B cell (primary cell): ENCODE measurements around the gene GLTP. TPM values are rescaled to one million over a fixed set of nuclear protein-coding genes. Genes with fewer than 3 reads are reported as not detected.
"Not testable (repeated sequence)": the region's sequence is repeated elsewhere in the genome, so short reads cannot be mapped to it uniquely, and the experiment has no call there.

ENCODE experiments used
- ATAC-seq: fragments of 200-7000 bp; cut with Tn5 transposase; one replicate; pipeline ENCODE4 v1.10.0; 2021; ENCODE audit warnings: low read depth, mild to moderate bottlenecking, moderate number of reproducible peaks, moderate library complexity
- CTCF ChIA-PET: fragments of 350-600 bp; sonication (Branson Sonifier 250); formaldehyde crosslinking; loops from one replicate; lab custom pipeline; 2021; ENCODE audit warnings: antibody characterized with exemption, inconsistent platforms; lab: Charles Lee
- POLR2A ChIA-PET: fragments of 350-600 bp; sonication (Branson Sonifier 250); formaldehyde crosslinking; loops from one replicate; lab custom pipeline; 2021; ENCODE audit warnings: antibody characterized with exemption; lab: Charles Lee
- DNase-seq: peaks from one replicate; pipeline ENCODE4 v3.0.0; 2013
- H2AFZ ChIP-seq: 2 replicates; pipeline ENCODE4 v1.6.1; 2012; ENCODE audit warnings: mild to moderate bottlenecking, low read depth, low read length; ENCODE audit not compliant: insufficient read depth, poor library complexity, severe bottlenecking
- H3K27ac ChIP-seq, 2 donors: 1 replicate in 1 of 2; 2 replicates in 1 of 2; pipeline ENCODE4 v1.5.1; 2012 to 2013; ENCODE audit warnings: low read length in 2 of 2, mild to moderate bottlenecking in 2 of 2, moderate library complexity in 1 of 2
- H3K27me3 ChIP-seq, 4 experiments: fragments of 200-600 bp in 1 of 4; sonication (generic) in 1 of 4; replicated peaks in 1 of 4; 1 replicate in 2 of 4; 2 replicates in 2 of 4; pipeline versions ENCODE4 v1.6.1 to v1.7.0; 2013 to 2016; ENCODE audit warnings: low read length in 3 of 4, mild to moderate bottlenecking in 2 of 4, mixed read lengths in 1 of 4, moderate library complexity in 1 of 4; ENCODE audit not compliant: insufficient read depth in 4 of 4, control insufficient read depth in 3 of 4; ENCODE audit errors: control extremely low read depth in 1 of 4
- H3K36me3 ChIP-seq, 2 experiments: replicated peaks in 1 of 2; 1 replicate in 1 of 2; 2 replicates in 1 of 2; pipeline versions ENCODE4 v1.6.1 to v1.7.1; 2013; ENCODE audit warnings: low read length in 1 of 2; ENCODE audit not compliant: insufficient read depth in 2 of 2, control insufficient read depth in 1 of 2; ENCODE audit errors: control extremely low read depth in 1 of 2, extremely low read depth in 1 of 2
- H3K4me1 ChIP-seq, 2 donors: fragments of 200-600 bp in 1 of 2; sonication (generic) in 1 of 2; 1 replicate in 1 of 2; 2 replicates in 1 of 2; pipeline versions ENCODE4 v1.5.1 to v1.6.1; 2013 to 2017; ENCODE audit warnings: low read length in 2 of 2; ENCODE audit not compliant: control insufficient read depth in 2 of 2, insufficient read depth in 2 of 2
- H3K4me2 ChIP-seq: replicated peaks from 2 replicates; pipeline ENCODE3; 2012; ENCODE audit warnings: mild to moderate bottlenecking, low read depth, low read length; ENCODE audit not compliant: poor library complexity, severe bottlenecking
- H3K4me3 ChIP-seq, 5 experiments: fragments of 200-600 bp in 1 of 5; sonication (generic) in 1 of 5; 1 replicate in 3 of 5; 2 replicates in 2 of 5; pipeline versions ENCODE4 v1.5.1 to v1.7.0; 2011 to 2016; ENCODE audit warnings: low read length in 4 of 5, mild to moderate bottlenecking in 4 of 5, low read depth in 2 of 5, control low read depth in 1 of 5, moderate library complexity in 1 of 5; ENCODE audit not compliant: insufficient read depth in 1 of 5; ENCODE audit errors: control extremely low read depth in 1 of 5, extremely low read depth in 1 of 5
- H3K79me2 ChIP-seq: fragments of 200-600 bp; sonication (generic); one replicate; pipeline ENCODE4 v1.6.0; 2016; ENCODE audit warnings: low read length; ENCODE audit not compliant: control insufficient read depth, insufficient read depth
- H3K9ac ChIP-seq: fragments of 200-600 bp; sonication (generic); 2 replicates; pipeline ENCODE4 v1.6.1; 2017; ENCODE audit warnings: mild to moderate bottlenecking, low read length, moderate library complexity
- H3K9me3 ChIP-seq, 3 donors: one replicate each; pipeline versions ENCODE4 v1.6.1 to v1.7.1; 2013; ENCODE audit warnings: low read length in 2 of 3; ENCODE audit not compliant: control insufficient read depth in 2 of 3, insufficient read depth in 1 of 3; ENCODE audit errors: control extremely low read depth in 1 of 3
- H4K20me1 ChIP-seq: 2 replicates; pipeline ENCODE4 v1.6.0; 2012; ENCODE audit warnings: mild to moderate bottlenecking, low read length; ENCODE audit not compliant: insufficient read depth, control insufficient read depth, poor library complexity, severe bottlenecking
- H3K27ac Mint-ChIP-seq: one replicate; pipeline ENCODE4 v1.8.0; 2021; ENCODE audit warnings: mixed read lengths
- H3K27me3 Mint-ChIP-seq: one replicate; pipeline ENCODE4 v1.8.0; 2021; ENCODE audit warnings: mixed read lengths
- H3K4me1 Mint-ChIP-seq: one replicate; pipeline ENCODE4 v1.8.0; 2021; ENCODE audit warnings: mixed read lengths
- H3K4me3 Mint-ChIP-seq: one replicate; pipeline ENCODE4 v1.8.0; 2021; ENCODE audit warnings: mixed read lengths
- H3K9me3 Mint-ChIP-seq: one replicate; pipeline ENCODE4 v1.8.0; 2022; ENCODE audit warnings: mixed read lengths; ENCODE audit not compliant: insufficient read depth
- EZH2 ChIP-seq: IDR thresholded peaks from 2 replicates; pipeline ENCODE4 v1.6.1; 2012; ENCODE audit warnings: borderline replicate concordance, low read depth, mild to moderate bottlenecking, moderate library complexity, low read length; ENCODE audit not compliant: insufficient read depth, poor library complexity, severe bottlenecking
- WGBS: methylation state at CpG from one replicate; pipeline ENCODE4 v1.1.5; 2013; ENCODE audit warnings: missing lambda C conversion rate; ENCODE audit not compliant: insufficient coverage; 5-methylcytosine and 5-hydroxymethylcytosine counted together
- intact Hi-C: fragments of 100-400 bp; cut with micrococcal nuclease; formaldehyde crosslinking; loops from one replicate; pipeline ENCODE4 v1.10.0; 2022
- polyA plus RNA-seq: library from polyadenylated mRNA; depleted of rRNA; stranded (reverse); fragments of >200 nt; gene quantifications from 2 replicates; pipeline ENCODE4 v1.2.3, GENCODE V29; 2012
- total RNA-seq, 2 donors: library from RNA; stranded (reverse); fragments of 120-200 nt in 1 of 2; gene quantifications; 1 replicate in 1 of 2; 2 replicates in 1 of 2; pipeline versions ENCODE4 v1.2.3 to v1.2.4, GENCODE V29; 2013 to 2022
- TF ChIP-seq, protein P1 (sequence below): fragments of 200-600 bp; IDR thresholded peaks from one replicate; pipeline ENCODE4 v1.8.0; 2022; ENCODE audit warnings: antibody characterized with exemption, mild to moderate bottlenecking

The GLTP gene
- total and polyA plus RNA-seq, 2 donors (not counting 1 experiment from before 2014, with no cell fraction given) = 18.7 to 24.9 TPM

GRCh38 chr12:109855377-109855776 lies 25.0 kb downstream of the GLTP start:
- Histone ChIP-seq H3K27ac (no peak overlapping the region), H3K79me2 (no peaks in the 10 kb centered on the region), H3K27me3 (no peaks in the 10 kb centered on the region), H3K36me3 (peaks cover 2 to 50% of the 10 kb centered on the region in 2 experiments), H3K9me3 (no peaks in the 10 kb centered on the region), H3K4me1 (peaks cover 0 to 4% of the 10 kb centered on the region in 2 donors), H3K9ac (no peak overlapping the region), H3K4me3 (no peak overlapping the region), H3K4me2 (no peak overlapping the region), H4K20me1 (no peaks in the 10 kb centered on the region), H2AFZ (no peak overlapping the region)
- Mint-ChIP-seq H3K4me3 (no peak overlapping the region), H3K27ac (no peak overlapping the region), H3K4me1 (peaks cover 2% of the 10 kb centered on the region), H3K9me3 (no peaks in the 10 kb centered on the region), H3K27me3 (no peaks in the 10 kb centered on the region)
- WGBS = 95% methylated on average over 13 of the region's 14 CpGs
- no peak for ATAC-seq
- POLR2A ChIA-PET = no interaction called here
- CTCF ChIA-PET = interaction anchor here (0.6 to 5.1 kb wide), 6 partner anchors 9 to 72 kb away, joined by 3 to 39 read pairs (median 8); no protein-coding TSS in a partner anchor
- no peak for DNase-seq
- intact Hi-C loops = no loop called here
- no peak for TF ChIP-seq EZH2
- TF ChIP-seq, protein P1, sequence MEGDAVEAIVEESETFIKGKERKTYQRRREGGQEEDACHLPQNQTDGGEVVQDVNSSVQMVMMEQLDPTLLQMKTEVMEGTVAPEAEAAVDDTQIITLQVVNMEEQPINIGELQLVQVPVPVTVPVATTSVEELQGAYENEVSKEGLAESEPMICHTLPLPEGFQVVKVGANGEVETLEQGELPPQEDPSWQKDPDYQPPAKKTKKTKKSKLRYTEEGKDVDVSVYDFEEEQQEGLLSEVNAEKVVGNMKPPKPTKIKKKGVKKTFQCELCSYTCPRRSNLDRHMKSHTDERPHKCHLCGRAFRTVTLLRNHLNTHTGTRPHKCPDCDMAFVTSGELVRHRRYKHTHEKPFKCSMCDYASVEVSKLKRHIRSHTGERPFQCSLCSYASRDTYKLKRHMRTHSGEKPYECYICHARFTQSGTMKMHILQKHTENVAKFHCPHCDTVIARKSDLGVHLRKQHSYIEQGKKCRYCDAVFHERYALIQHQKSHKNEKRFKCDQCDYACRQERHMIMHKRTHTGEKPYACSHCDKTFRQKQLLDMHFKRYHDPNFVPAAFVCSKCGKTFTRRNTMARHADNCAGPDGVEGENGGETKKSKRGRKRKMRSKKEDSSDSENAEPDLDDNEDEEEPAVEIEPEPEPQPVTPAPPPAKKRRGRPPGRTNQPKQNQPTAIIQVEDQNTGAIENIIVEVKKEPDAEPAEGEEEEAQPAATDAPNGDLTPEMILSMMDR = no peak

DNA sequence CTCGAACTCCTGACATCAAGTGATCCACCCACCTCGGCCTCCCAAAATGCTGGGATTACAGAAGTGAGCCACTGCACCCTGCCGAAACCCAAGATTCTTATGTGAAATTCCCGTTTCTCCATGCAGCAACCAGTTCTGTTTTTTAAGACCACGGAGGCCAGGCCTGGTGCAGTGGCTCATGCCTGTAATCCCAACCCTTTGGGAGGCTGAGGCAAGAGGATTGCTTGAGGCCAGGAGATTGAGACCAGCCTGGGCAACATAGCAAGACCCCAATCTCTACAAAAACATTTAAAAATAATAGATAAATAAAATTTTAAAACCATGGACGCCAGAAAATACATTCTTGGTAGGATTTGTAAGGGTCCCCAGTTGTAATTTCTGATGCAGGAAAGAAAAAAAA lies 29.8 kb downstream of the GLTP start:
- DNase-seq, H3K4me1 ChIP-seq, H3K4me3 ChIP-seq, H4K20me1 ChIP-seq, H3K27me3 Mint-ChIP-seq, H3K9me3 ChIP-seq, H3K9me3 Mint-ChIP-seq, intact Hi-C loops, H3K79me2 ChIP-seq, H3K4me2 ChIP-seq, POLR2A ChIA-PET, H2AFZ ChIP-seq, ATAC-seq, H3K9ac ChIP-seq, H3K27me3 ChIP-seq, H3K27ac ChIP-seq, H3K27ac Mint-ChIP-seq, H3K4me1 Mint-ChIP-seq, H3K4me3 Mint-ChIP-seq: not testable (repeated sequence)
- peaks cover 2 to 23% of the 10 kb centered on the region in 2 experiments for H3K36me3 ChIP-seq
- 97% methylated on average over 5 of the region's 6 CpGs for WGBS
- CTCF ChIA-PET = interaction anchor here (0.6 to 5.1 kb wide), 3 partner anchors 9 to 455 kb away, joined by 3 to 39 read pairs (median 5); no protein-coding TSS in a partner anchor
